ENCODE data around the gene CXCL3. TPM values are rescaled to one million over a fixed set of nuclear protein-coding genes. Genes with fewer than 3 reads are reported as not detected.

The CXCL3 gene
- polyA plus RNA-seq, 1 experiment = 0.74 TPM

GRCh38 chr4:74066232-74066631 lies 27.7 kb upstream of the CXCL3 start:
- POLR2A ChIA-PET = no interaction called here
- no peaks in the 10 kb centered on the region for H3K27me3 ChIP-seq (ENCODE audit: control insufficient read depth, insufficient read depth, low read length)
- no peak overlapping the region for H3K27ac ChIP-seq (ENCODE audit: low read depth, low read length)
- peaks cover 2% of the 10 kb centered on the region; the same call in 1 of the 2 replicates for H3K9me3 ChIP-seq (ENCODE audit: control insufficient read depth, insufficient read depth, low read length)
- TF ChIP-seq, protein P1, sequence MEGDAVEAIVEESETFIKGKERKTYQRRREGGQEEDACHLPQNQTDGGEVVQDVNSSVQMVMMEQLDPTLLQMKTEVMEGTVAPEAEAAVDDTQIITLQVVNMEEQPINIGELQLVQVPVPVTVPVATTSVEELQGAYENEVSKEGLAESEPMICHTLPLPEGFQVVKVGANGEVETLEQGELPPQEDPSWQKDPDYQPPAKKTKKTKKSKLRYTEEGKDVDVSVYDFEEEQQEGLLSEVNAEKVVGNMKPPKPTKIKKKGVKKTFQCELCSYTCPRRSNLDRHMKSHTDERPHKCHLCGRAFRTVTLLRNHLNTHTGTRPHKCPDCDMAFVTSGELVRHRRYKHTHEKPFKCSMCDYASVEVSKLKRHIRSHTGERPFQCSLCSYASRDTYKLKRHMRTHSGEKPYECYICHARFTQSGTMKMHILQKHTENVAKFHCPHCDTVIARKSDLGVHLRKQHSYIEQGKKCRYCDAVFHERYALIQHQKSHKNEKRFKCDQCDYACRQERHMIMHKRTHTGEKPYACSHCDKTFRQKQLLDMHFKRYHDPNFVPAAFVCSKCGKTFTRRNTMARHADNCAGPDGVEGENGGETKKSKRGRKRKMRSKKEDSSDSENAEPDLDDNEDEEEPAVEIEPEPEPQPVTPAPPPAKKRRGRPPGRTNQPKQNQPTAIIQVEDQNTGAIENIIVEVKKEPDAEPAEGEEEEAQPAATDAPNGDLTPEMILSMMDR (IDR thresholded peaks at IDR 0.05; ENCODE audit: low read depth, low read length) = no peak
- DNase-seq (ENCODE audit: low read depth, low spot score) = no peak
- CTCF ChIA-PET = no interaction called here
- H3K4me3 ChIP-seq (ENCODE audit: low read depth, low read length) = no peak overlapping the region

- peaks cover 2% of the 10 kb centered on the region; the same call in 1 of the 2 replicates for H3K9me3 ChIP-seq (ENCODE audit: control insufficient read depth, insufficient read depth, low read length)
- no peak for DNase-seq (ENCODE audit: low read depth, low spot score)
- ChIA-PET POLR2A (no interaction called here), CTCF (no interaction called here)
- TF ChIP-seq, protein P1 (IDR thresholded peaks at IDR 0.05; ENCODE audit: low read depth, low read length) = no peak
- H3K27me3 ChIP-seq (ENCODE audit: control insufficient read depth, insufficient read depth, low read length) = no peaks in the 10 kb centered on the region
- no peak overlapping the region for H3K27ac ChIP-seq (ENCODE audit: low read depth, low read length)
- no peak overlapping the region for H3K4me3 ChIP-seq (ENCODE audit: low read depth, low read length)
These were observed 26.7 kb upstream of the CXCL3 start for GRCh38 chr4:74065115-74065642.

DNA sequence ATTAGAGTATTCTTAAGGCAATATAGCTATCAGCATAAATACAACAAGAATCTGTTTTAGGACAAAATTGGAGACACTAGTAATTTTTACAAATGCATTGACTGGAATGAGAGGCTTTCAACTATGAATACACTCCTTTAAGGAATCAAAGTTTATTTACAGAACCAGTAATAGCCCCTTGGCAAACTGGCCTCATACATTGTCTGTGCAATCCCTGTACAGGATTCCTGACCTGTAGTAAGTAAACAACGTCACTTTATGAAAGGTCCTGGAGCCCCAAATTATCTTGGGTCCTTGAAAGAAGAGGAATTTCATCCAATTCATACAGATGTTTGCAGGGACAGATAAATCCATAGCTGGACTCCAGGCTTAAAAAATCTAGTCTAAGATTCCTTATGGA lies 25.4 kb upstream of the CXCL3 start:
- Histone ChIP-seq H3K27ac (ENCODE audit: low read depth, low read length) (no peak overlapping the region), H3K4me3 (ENCODE audit: low read depth, low read length) (no peak overlapping the region), H3K27me3 (ENCODE audit: control insufficient read depth, insufficient read depth, low read length) (no peaks in the 10 kb centered on the region), H3K9me3 (ENCODE audit: control insufficient read depth, insufficient read depth, low read length) (no peaks in the 10 kb centered on the region)
- TF ChIP-seq, protein P1 (IDR thresholded peaks at IDR 0.05; ENCODE audit: low read depth, low read length) = no peak
- ChIA-PET CTCF (no interaction called here), POLR2A (no interaction called here)
- no peak for DNase-seq (ENCODE audit: low read depth, low spot score)

DNA sequence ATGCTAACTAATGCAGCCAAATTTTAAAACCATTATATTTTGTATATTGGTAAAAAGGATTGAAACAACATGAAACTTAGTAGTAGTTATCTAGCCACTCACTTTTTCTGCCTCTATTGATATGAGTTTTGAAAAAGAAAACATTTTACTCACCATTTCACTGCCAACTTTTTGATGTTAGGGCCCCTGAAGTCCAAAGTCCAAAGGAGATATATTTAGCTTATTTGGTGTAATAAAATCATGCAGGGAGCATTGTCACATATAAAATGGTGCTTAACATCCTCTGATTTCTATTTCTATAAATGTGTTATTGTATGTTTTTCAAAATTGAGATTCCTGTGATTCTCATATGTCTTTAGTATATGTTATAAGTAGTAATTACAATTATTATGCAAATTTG lies 24.5 kb upstream of the CXCL3 start:
- TF ChIP-seq, protein P1 (IDR thresholded peaks at IDR 0.05; ENCODE audit: low read depth, low read length) = no peak
- ChIA-PET POLR2A (no interaction called here), CTCF (no interaction called here)
- H3K27me3 ChIP-seq (ENCODE audit: control insufficient read depth, insufficient read depth, low read length) = no peaks in the 10 kb centered on the region
- no peak overlapping the region for H3K27ac ChIP-seq (ENCODE audit: low read depth, low read length)
- H3K9me3 ChIP-seq (ENCODE audit: control insufficient read depth, insufficient read depth, low read length) = no peaks in the 10 kb centered on the region
- DNase-seq (ENCODE audit: low read depth, low spot score) = no peak
- no peak overlapping the region for H3K4me3 ChIP-seq (ENCODE audit: low read depth, low read length)

DNA sequence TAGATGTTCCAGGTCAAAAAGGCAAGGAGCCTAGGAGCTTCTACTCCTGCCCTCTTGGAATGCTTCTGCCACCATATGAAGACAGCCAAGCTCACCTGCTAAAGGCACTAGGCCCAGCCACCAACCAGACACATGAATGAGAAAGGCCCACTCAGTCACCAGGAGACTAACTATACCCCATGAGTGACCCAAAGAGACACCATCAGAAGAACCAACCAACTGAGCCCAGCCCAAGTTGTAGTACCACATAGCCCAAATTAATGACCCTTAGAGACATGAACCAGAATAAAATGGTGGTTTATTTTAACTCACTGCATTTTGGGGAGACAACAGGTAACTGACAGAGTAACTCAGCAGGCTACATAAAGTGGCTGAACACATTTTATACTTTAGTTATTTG lies 22.9 kb upstream of the CXCL3 start:
- DNase-seq (ENCODE audit: low read depth, low spot score) = no peak
- TF ChIP-seq, protein P1 (IDR thresholded peaks at IDR 0.05; ENCODE audit: low read depth, low read length) = no peak
- Histone ChIP-seq H3K27ac (ENCODE audit: low read depth, low read length) (no peak overlapping the region), H3K27me3 (ENCODE audit: control insufficient read depth, insufficient read depth, low read length) (no peaks in the 10 kb centered on the region), H3K9me3 (ENCODE audit: control insufficient read depth, insufficient read depth, low read length) (no peaks in the 10 kb centered on the region), H3K4me3 (ENCODE audit: low read depth, low read length) (no peak overlapping the region)
- ChIA-PET POLR2A (no interaction called here), CTCF (interaction anchor here (1.7 kb wide), 1 partner anchor 24 kb away, joined by 4 read pairs; no protein-coding TSS in a partner anchor)
